ENCODE measurements around the gene TBX4.
"Not testable (repeated sequence)": the region's sequence is repeated elsewhere in the genome, so short reads cannot be mapped to it uniquely, and the experiment has no call there.

Gene TBX4

GRCh38 chr17:61443475-61443882, 8.7 kb upstream of the TBX4 start:
- TF ChIP-seq CTCF (IDR thresholded peaks at IDR 0.05; ENCODE audit: insufficient read depth, low read depth, low read length, missing control alignments): no peak
- no peak overlapping the region for H3K4me3 ChIP-seq (ENCODE audit: low read depth, low read length)
- DNase-seq (ENCODE audit: low read depth): no peak

GRCh38 chr17:61444075-61444474, 8.1 kb upstream of the TBX4 start:
- no peak for TF ChIP-seq CTCF (IDR thresholded peaks at IDR 0.05; ENCODE audit: insufficient read depth, low read depth, low read length, missing control alignments)
- H3K4me3 ChIP-seq (ENCODE audit: low read depth, low read length): no peak overlapping the region
- DNase-seq (ENCODE audit: low read depth): no peak

GRCh38 chr17:61444831-61445230, 7.4 kb upstream of the TBX4 start:
- no peak overlapping the region for H3K4me3 ChIP-seq (ENCODE audit: low read depth, low read length)
- no peak for TF ChIP-seq CTCF (IDR thresholded peaks at IDR 0.05; ENCODE audit: insufficient read depth, low read depth, low read length, missing control alignments)
- DNase-seq (ENCODE audit: low read depth): no peak

GRCh38 chr17:61447358-61447757, 4.9 kb upstream of the TBX4 start:
- no peak overlapping the region for H3K4me3 ChIP-seq (ENCODE audit: low read depth, low read length)
- DNase-seq (ENCODE audit: low read depth): no peak
- no peak for TF ChIP-seq CTCF (IDR thresholded peaks at IDR 0.05; ENCODE audit: insufficient read depth, low read depth, low read length, missing control alignments)

- H3K4me3 ChIP-seq (ENCODE audit: low read depth, low read length): no peak overlapping the region
- no peak for DNase-seq (ENCODE audit: low read depth)
- no peak for TF ChIP-seq CTCF (IDR thresholded peaks at IDR 0.05; ENCODE audit: insufficient read depth, low read depth, low read length, missing control alignments)
Measured at GRCh38 chr17:61448042-61448441, 4.2 kb upstream of the TBX4 start.

GRCh38 chr17:61449140-61449539, 3.1 kb upstream of the TBX4 start:
- not testable (repeated sequence) for H3K4me3 ChIP-seq (ENCODE audit: low read depth, low read length); DNase-seq (ENCODE audit: low read depth)

- no peak for TF ChIP-seq CTCF (IDR thresholded peaks at IDR 0.05; ENCODE audit: insufficient read depth, low read depth, low read length, missing control alignments)
- no peak for DNase-seq (ENCODE audit: low read depth)
Measured at GRCh38 chr17:61449707-61450640, 2.2 kb upstream of the TBX4 start.

More at GRCh38 chr17:61449707-61450640, 2.2 kb upstream of the TBX4 start:
- no peak overlapping the region for H3K4me3 ChIP-seq (ENCODE audit: low read depth, low read length)

Measured in GM12865 (cell line).